DND-41 (cell line): ENCODE results near the gene TMEM258.

Source experiments
- CTCF ChIP-seq: IDR thresholded peaks from 2 replicates; pipeline ENCODE4 v1.5.1; 2012; ENCODE audit warnings: borderline replicate concordance, low read length, moderate library complexity, mild to moderate bottlenecking; ENCODE audit not compliant: poor library complexity, severe bottlenecking; ENCODE audit errors: extremely low read depth
- EZH2 ChIP-seq: IDR thresholded peaks from 3 replicates; pipeline ENCODE4 v1.6.1; 2012; ENCODE audit warnings: borderline replicate concordance, low read depth, mild to moderate bottlenecking, moderate library complexity, low read length, inconsistent platforms; ENCODE audit not compliant: severe bottlenecking

GRCh38 chr11:61753672-61754071 is 38.7 kb downstream of the TMEM258 start:
- TF ChIP-seq CTCF (no peak), EZH2 (no peak)
